GM12875 (cell line): ENCODE results near the gene ZNF507.

Source experiments
- H3K4me3 ChIP-seq: one replicate; pipeline ENCODE4 v1.5.1; 2011; ENCODE audit warnings: low read depth, low read length, control low read depth
- TF ChIP-seq, protein P1 (sequence below): IDR thresholded peaks from 2 replicates; pipeline ENCODE4 v1.5.1; 2011; ENCODE audit warnings: low read depth, mild to moderate bottlenecking, control low read depth, inconsistent platforms, low read length, moderate library complexity, borderline replicate concordance; ENCODE audit not compliant: insufficient read depth

Gene ZNF507

DNA sequence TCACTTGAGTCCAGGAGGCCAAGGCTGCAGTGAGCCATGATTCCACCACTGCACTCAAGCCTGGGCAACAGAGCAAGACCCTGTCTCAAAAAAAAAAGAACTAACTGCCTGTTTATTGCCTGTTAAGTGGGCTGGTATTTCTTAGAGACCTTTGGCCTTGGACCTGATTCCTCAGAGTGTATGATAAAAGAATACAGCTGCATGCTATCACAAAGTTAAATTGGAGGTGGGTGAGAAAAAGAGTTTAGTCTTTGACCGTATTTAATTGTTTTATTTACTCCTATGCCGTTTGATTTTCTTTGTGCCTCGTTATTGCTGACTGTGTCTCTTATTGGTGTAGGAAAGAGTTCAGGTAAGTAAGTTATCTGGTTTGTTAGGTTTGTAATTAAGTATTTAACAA is 34.9 kb downstream of the ZNF507 start:
- TF ChIP-seq, protein P1, sequence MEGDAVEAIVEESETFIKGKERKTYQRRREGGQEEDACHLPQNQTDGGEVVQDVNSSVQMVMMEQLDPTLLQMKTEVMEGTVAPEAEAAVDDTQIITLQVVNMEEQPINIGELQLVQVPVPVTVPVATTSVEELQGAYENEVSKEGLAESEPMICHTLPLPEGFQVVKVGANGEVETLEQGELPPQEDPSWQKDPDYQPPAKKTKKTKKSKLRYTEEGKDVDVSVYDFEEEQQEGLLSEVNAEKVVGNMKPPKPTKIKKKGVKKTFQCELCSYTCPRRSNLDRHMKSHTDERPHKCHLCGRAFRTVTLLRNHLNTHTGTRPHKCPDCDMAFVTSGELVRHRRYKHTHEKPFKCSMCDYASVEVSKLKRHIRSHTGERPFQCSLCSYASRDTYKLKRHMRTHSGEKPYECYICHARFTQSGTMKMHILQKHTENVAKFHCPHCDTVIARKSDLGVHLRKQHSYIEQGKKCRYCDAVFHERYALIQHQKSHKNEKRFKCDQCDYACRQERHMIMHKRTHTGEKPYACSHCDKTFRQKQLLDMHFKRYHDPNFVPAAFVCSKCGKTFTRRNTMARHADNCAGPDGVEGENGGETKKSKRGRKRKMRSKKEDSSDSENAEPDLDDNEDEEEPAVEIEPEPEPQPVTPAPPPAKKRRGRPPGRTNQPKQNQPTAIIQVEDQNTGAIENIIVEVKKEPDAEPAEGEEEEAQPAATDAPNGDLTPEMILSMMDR, result no peak
- H3K4me3 ChIP-seq, result no peak overlapping the region

DNA sequence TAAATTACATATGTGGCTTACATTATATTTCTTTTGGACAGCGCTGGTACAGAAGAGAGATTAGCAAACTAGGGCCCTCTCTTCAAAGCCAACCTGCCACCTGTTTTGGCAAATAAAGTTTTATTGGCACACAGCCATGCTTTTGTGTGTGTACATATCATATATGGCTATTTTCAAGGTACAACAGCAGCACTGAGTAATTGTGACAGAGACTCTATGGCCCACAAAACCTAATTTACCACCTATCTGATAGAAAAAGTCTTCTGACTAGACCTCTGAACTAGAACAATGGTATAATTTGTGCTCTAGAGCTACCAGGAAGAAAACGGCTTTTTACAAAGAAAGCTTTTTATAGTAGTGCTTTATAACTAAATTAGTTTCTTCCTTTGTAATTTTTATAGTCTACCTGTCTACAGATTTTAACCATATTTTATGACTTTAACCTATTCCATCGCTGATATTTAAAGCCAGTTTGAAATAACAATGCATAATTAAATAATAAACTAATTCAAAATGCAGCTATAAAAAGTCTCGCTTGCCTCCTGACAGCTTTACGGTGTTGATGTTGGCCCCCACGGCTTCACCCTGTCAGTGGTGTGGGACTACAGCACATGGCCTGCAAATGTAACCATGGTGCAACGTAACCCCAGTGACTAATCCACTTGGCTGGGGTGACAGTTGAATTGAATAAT is 42.4 kb downstream of the ZNF507 start:
- no peak overlapping the region for H3K4me3 ChIP-seq
- TF ChIP-seq, protein P1, result no peak

DNA sequence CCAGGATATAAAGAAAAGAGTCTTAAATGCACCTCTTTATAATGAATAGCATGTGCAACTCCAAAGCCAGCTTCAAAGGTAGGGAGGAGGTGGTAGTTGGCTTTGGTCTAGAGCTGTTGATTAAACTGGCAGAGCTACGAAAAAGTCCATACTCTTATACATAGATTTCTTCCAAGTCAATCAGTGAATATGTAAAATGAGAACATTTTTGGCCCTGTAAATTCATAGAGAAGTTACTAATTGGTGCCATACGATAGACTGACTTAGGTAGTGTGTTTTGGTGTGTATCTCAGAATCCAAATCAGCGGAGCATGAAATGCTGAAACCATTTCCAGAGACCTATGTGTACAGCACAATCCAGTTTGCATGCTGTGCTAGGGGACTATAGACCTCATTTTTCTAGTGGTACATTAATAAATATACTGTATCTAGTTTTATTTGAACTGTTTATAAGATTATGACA is 43.0 kb downstream of the ZNF507 start:
- TF ChIP-seq, protein P1, result no peak
- no peak overlapping the region for H3K4me3 ChIP-seq

DNA sequence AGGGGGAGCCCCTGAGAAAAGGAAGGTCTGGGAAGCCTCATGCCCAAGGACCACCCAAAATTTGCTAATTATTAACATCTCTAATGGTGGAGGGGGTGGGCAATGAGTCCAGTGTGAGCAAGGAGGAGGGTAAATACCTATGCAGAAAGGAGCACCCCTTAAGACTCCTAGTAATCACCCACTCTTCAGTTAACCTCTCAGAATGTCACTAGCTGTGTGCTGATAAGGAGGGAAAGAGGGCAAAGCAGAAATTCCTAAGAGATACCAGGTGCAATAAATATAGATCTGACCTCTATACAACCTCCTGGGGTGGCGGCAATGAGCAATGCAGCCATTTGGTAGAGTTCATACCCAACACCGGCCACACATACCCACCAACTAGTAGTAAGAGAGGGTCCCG is 47.5 kb downstream of the ZNF507 start:
- H3K4me3 ChIP-seq, result no peak overlapping the region
- TF ChIP-seq, protein P1, result no peak

DNA sequence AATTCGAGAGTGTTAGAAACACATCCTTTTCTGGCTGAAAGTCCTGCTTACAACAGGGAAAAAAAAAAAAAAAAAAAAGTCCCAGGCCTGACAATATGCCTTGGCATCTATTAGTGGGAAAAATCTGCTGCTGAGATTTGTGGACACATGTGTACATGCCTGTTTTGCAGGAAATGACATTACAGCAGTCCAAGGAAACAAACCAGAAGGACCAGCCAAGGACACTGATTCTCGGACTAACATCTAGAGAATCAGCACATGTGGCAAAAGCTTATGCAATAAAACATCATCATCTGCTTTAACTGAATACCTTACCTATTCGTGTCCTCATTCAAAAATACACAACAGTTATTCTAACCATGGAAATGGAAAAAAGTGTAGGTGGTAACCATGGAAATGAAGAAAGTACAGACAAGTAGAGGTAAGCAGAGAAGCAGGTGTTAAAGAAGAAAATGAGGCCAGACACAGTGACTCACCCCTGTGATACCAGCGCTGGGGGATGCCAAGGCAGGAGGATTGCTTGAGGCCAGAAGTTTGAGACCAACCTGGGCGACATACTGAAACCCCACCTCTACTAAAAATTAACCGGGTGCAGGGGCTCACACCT is 50.7 kb downstream of the ZNF507 start:
- no peak overlapping the region for H3K4me3 ChIP-seq
- TF ChIP-seq, protein P1, result no peak

DNA sequence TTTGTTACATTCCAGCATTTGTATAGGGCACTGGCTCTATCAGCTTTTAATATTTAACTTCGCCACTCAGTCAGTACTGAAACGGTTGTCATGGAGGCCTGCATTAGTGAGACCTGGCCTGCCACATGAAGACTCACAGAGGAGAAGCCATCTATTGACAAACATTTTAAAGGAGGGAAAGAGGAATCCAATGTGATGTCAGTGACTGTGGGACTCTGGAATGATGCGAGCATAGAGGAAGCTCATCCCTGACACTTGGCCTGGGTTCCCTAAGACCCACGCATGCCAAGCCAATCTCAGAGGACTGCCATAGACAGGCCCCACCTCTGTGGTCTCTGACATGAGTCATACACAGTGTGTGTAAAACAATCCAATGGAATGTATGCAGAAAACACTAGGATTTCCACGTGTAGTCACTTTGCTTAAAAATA is 52.3 kb downstream of the ZNF507 start:
- TF ChIP-seq, protein P1, result no peak
- no peak overlapping the region for H3K4me3 ChIP-seq

DNA sequence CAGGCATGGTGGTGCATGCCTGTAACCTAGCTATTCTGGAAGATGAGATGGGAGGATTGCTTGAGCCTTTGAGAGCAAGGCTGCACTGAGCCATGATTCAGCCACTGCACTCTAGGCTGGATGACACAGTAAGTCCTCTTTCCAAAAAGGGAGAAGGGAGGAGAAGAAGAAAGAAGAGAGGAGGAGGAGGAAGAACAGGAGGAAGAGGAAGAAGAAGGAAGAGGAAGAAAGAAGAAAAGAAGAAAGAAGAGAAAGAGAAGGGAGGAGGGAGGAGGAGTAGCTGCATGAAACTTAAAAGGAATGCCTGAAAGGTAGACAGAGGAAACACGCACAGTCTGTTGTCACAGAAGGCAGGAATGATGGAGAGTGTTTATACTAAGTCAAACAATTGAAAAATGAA is 56.6 kb downstream of the ZNF507 start:
- no peak overlapping the region for H3K4me3 ChIP-seq
- TF ChIP-seq, protein P1, result no peak
